ENCODE data around the gene SIX1.
A peak's percentile ranks its signal among the peaks of the same experiment; 100 is the strongest.

Gene SIX1

GRCh38 chr14:60668431-60669112, 19.3 kb upstream of the SIX1 start:
- WGBS, result 86% methylated on average over 3 of the region's 5 CpGs
- Histone ChIP-seq H3K4me3 (ENCODE audit: low read length) (no peak overlapping the region), H3K9me3 (ENCODE audit: insufficient read depth, low read depth, low read length) (0 out of 2 replicates have a peak, but pooled peaks cover 3% of the 10 kb centered on the region), H3K36me3 (ENCODE audit: insufficient read depth, low read length) (no peaks in the 10 kb centered on the region), H3K9ac (ENCODE audit: low read depth, low read length) (no peak overlapping the region), H3K27ac (ENCODE audit: low read depth, low read length) (no peak overlapping the region), H3K27me3 (ENCODE audit: insufficient read depth, low read length) (no peaks in the 10 kb centered on the region), H3K4me1 (ENCODE audit: insufficient read depth, low read length) (no peaks in the 10 kb centered on the region)

- peaks cover 5% of the 10 kb centered on the region; the same call in 1 of the 2 replicates for H3K27me3 ChIP-seq (ENCODE audit: insufficient read depth, low read length)
- H3K9ac ChIP-seq (ENCODE audit: low read depth, low read length), result no peak overlapping the region
- no peak overlapping the region for H3K4me3 ChIP-seq (ENCODE audit: low read length)
- H3K36me3 ChIP-seq (ENCODE audit: insufficient read depth, low read length), result no peaks in the 10 kb centered on the region
- H3K9me3 ChIP-seq (ENCODE audit: insufficient read depth, low read depth, low read length), result 0 out of 2 replicates have a peak, but pooled peaks cover 3% of the 10 kb centered on the region
- 96% methylated on average over 3 of the region's 3 CpGs for WGBS
- H3K4me1 ChIP-seq (ENCODE audit: insufficient read depth, low read length), result no peaks in the 10 kb centered on the region
- no peak overlapping the region for H3K27ac ChIP-seq (ENCODE audit: low read depth, low read length)
Observed at GRCh38 chr14:60665177-60665550, 15.9 kb upstream of the SIX1 start.

- H3K9ac ChIP-seq (ENCODE audit: low read depth, low read length), result no peak overlapping the region
- peaks cover 27% of the 10 kb centered on the region for H3K27me3 ChIP-seq (ENCODE audit: insufficient read depth, low read length)
- H3K4me1 ChIP-seq (ENCODE audit: insufficient read depth, low read length), result peaks cover 13% of the 10 kb centered on the region
- 93% methylated on average over 1 of the region's 1 CpG for WGBS
- no peaks in the 10 kb centered on the region for H3K9me3 ChIP-seq (ENCODE audit: insufficient read depth, low read depth, low read length)
- H3K4me3 ChIP-seq (ENCODE audit: low read length), result no peak overlapping the region
- H3K27ac ChIP-seq (ENCODE audit: low read depth, low read length), result no peak overlapping the region
- no peaks in the 10 kb centered on the region for H3K36me3 ChIP-seq (ENCODE audit: insufficient read depth, low read length)
Observed at GRCh38 chr14:60662982-60663381, 13.7 kb upstream of the SIX1 start.

GRCh38 chr14:60661721-60662120, 12.4 kb upstream of the SIX1 start:
- no peak overlapping the region for H3K27ac ChIP-seq (ENCODE audit: low read depth, low read length)
- no peak overlapping the region for H3K4me3 ChIP-seq (ENCODE audit: low read length)
- peaks cover 39% of the 10 kb centered on the region for H3K27me3 ChIP-seq (ENCODE audit: insufficient read depth, low read length)
- no peak overlapping the region for H3K9ac ChIP-seq (ENCODE audit: low read depth, low read length)
- peaks cover 15% of the 10 kb centered on the region for H3K4me1 ChIP-seq (ENCODE audit: insufficient read depth, low read length)
- 95% methylated on average over 1 of the region's 1 CpG for WGBS
- no peaks in the 10 kb centered on the region for H3K9me3 ChIP-seq (ENCODE audit: insufficient read depth, low read depth, low read length)
- H3K36me3 ChIP-seq (ENCODE audit: insufficient read depth, low read length), result no peaks in the 10 kb centered on the region

GRCh38 chr14:60658909-60659585, 9.8 kb upstream of the SIX1 start:
- no peaks in the 10 kb centered on the region for H3K36me3 ChIP-seq (ENCODE audit: insufficient read depth, low read length)
- no peaks in the 10 kb centered on the region for H3K9me3 ChIP-seq (ENCODE audit: insufficient read depth, low read depth, low read length)
- H3K27ac ChIP-seq (ENCODE audit: low read depth, low read length), result no peak overlapping the region
- peaks cover 31% of the 10 kb centered on the region for H3K4me1 ChIP-seq (ENCODE audit: insufficient read depth, low read length)
- H3K4me3 ChIP-seq (ENCODE audit: low read length), result peak overlapping the region; percentile 66; the same call in 1 of the 2 replicates
- H3K9ac ChIP-seq (ENCODE audit: low read depth, low read length), result no peak overlapping the region
- H3K27me3 ChIP-seq (ENCODE audit: insufficient read depth, low read length), result peaks cover 66% of the 10 kb centered on the region
- 51% methylated on average over 4 of the region's 4 CpGs for WGBS

- Histone ChIP-seq H3K4me3 (ENCODE audit: low read length) (peak overlapping the region; percentile 66), H3K9me3 (ENCODE audit: insufficient read depth, low read depth, low read length) (no peaks in the 10 kb centered on the region), H3K27ac (ENCODE audit: low read depth, low read length) (no peak overlapping the region), H3K9ac (ENCODE audit: low read depth, low read length) (no peak overlapping the region), H3K27me3 (ENCODE audit: insufficient read depth, low read length) (peaks cover 74% of the 10 kb centered on the region), H3K36me3 (ENCODE audit: insufficient read depth, low read length) (no peaks in the 10 kb centered on the region), H3K4me1 (ENCODE audit: insufficient read depth, low read length) (peaks cover 36% of the 10 kb centered on the region)
- WGBS, result 8% methylated on average over 10 of the region's 10 CpGs
Observed at GRCh38 chr14:60658211-60658690, 9.0 kb upstream of the SIX1 start.

GRCh38 chr14:60657456-60658210, 8.4 kb upstream of the SIX1 start:
- Histone ChIP-seq H3K36me3 (ENCODE audit: insufficient read depth, low read length) (no peaks in the 10 kb centered on the region), H3K4me3 (ENCODE audit: low read length) (peak overlapping the region; percentile 66), H3K4me1 (ENCODE audit: insufficient read depth, low read length) (peaks cover 41% of the 10 kb centered on the region), H3K27ac (ENCODE audit: low read depth, low read length) (no peak overlapping the region), H3K9ac (ENCODE audit: low read depth, low read length) (peak overlapping the region; percentile 53), H3K9me3 (ENCODE audit: insufficient read depth, low read depth, low read length) (no peaks in the 10 kb centered on the region), H3K27me3 (ENCODE audit: insufficient read depth, low read length) (peaks cover 80% of the 10 kb centered on the region)
- under 1% methylated on average over 47 of the region's 47 CpGs for WGBS

GRCh38 chr14:60656686-60657455, 7.6 kb upstream of the SIX1 start:
- Histone ChIP-seq H3K36me3 (ENCODE audit: insufficient read depth, low read length) (no peaks in the 10 kb centered on the region), H3K4me1 (ENCODE audit: insufficient read depth, low read length) (peaks cover 49% of the 10 kb centered on the region), H3K27ac (ENCODE audit: low read depth, low read length) (no peak overlapping the region), H3K9ac (ENCODE audit: low read depth, low read length) (peak overlapping the region; percentile 53), H3K4me3 (ENCODE audit: low read length) (peak overlapping the region; percentile 66), H3K27me3 (ENCODE audit: insufficient read depth, low read length) (peaks cover 88% of the 10 kb centered on the region), H3K9me3 (ENCODE audit: insufficient read depth, low read depth, low read length) (no peaks in the 10 kb centered on the region)
- 1% methylated on average over 73 of the region's 75 CpGs for WGBS

- H3K36me3 ChIP-seq (ENCODE audit: insufficient read depth, low read length), result no peaks in the 10 kb centered on the region
- H3K9me3 ChIP-seq (ENCODE audit: insufficient read depth, low read depth, low read length), result no peaks in the 10 kb centered on the region
- H3K27ac ChIP-seq (ENCODE audit: low read depth, low read length), result no peak overlapping the region
- peaks cover 96% of the 10 kb centered on the region for H3K27me3 ChIP-seq (ENCODE audit: insufficient read depth, low read length)
- H3K4me3 ChIP-seq (ENCODE audit: low read length), result peak overlapping the region; percentile 66
- WGBS, result under 1% methylated on average over 36 of the region's 36 CpGs
- H3K4me1 ChIP-seq (ENCODE audit: insufficient read depth, low read length), result peaks cover 56% of the 10 kb centered on the region
- peak overlapping the region; percentile 7; the same call in 1 of the 2 replicates for H3K9ac ChIP-seq (ENCODE audit: low read depth, low read length)
Observed at GRCh38 chr14:60655898-60656685, 6.8 kb upstream of the SIX1 start.

All from HUES64 (cell line).